OCI-M1 (cell line): ENCODE data around the gene CNOT3.

Source experiments
- DNase-seq: peaks from one replicate; lab custom pipeline; 2025; lab: John Stamatoyannopoulos, UW

Gene CNOT3

DNA sequence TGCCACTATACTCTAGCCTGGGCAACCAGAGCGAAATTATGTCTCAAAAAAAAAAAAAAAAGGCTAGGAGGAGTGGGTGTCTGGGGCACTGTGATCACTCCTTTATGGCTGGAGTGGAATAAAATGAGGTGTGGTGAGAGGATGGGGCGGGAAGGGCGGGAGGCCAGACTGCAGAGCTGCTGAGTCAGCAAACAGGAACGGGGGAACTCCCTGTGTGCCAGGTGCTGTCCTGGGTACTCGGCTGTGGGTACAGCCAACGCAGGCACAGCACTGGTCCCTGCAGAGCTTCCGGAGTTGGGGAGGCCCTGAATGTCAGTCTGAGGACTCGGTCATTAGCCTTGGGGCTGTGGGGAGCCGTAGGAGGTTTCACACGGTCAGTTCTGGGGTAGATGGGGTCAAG lies 16.3 kb upstream of the CNOT3 start:
- DNase-seq: no peak

DNA sequence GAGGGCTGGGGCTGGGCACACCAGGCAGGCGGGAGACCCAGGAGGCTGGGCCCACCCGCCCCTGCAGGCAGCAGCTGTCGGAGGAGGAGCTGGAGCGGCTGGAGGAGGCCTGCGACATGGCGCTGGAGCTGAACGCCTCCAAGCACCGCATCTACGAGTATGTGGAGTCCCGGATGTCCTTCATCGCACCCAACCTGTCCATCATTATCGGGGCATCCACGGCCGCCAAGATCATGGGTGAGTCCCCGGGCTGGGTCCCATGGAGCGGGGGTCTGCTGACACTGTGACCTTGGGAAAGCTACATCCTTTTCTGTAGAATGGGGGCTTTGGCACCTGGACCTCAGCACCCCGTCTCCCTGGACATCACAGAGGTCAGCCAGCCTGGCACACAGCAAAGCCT lies 13.9 kb upstream of the CNOT3 start:
- no peak for DNase-seq

DNA sequence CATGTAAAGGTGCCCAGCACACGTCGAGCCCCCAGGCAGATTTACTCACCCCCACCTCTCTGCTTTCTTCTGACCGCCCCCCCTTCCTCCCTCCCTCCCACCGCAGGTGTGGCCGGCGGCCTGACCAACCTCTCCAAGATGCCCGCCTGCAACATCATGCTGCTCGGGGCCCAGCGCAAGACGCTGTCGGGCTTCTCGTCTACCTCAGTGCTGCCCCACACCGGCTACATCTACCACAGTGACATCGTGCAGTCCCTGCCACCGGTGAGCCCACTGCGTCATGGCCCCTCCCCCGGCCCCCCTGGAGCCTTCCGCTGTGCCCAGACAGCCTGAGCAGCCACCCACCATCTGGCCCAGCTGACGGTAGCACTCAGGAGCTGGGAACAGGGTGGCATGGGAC lies 13.2 kb upstream of the CNOT3 start:
- DNase-seq: no peak

DNA sequence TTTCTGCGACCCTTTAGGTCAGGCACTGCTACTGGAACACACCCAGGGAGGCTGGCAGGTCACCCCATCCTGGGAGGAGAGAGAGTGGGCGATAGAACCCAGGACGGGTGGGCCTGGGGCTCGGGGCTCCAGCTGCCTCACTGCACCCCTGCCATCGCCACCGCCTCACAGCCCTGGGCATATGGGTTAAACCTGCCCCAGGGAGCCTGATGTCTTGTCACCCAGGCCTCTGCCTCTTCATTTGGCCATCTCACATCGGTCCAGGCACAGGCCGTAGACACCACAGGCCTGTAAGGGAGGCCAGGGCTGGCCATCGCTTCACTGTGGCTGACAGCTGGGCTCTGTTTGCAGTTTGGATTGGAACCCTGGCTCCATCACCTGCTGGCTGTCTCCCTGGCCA lies 11.8 kb upstream of the CNOT3 start:
- no peak for DNase-seq

DNA sequence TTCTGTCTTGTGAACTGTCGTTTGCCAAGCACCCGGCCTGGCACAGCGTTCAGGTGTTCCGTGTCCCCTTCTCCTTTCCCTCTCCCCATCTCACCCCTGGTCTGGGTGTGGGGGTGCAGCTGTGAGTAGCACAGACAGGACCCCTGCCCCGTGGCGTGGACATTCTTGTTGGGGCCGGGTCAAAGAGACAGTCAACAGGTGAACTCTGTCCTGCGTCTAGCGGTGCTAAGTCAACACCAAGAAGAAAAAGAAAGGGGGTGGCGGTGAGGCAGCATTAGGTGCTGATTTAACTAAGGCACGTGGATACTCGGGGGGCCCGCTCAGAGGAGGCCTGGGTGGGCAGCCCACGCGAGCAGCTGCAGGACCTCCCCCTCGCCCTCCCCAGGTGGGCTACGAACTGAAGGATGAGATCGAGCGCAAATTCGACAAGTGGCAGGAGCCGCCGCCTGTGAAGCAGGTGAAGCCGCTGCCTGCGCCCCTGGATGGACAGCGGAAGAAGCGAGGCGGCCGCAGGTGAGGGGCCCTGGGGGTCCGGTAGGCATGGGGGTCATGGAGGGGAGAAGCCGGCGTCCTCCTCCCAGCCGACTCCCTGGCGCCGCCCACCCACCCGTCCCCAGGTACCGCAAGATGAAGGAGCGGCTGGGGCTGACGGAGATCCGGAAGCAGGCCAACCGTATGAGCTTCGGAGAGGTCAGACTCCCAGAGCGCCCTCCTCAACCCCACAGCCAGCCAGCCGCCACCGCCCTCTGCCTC lies 9.7 kb upstream of the CNOT3 start:
- DNase-seq: no peak

DNA sequence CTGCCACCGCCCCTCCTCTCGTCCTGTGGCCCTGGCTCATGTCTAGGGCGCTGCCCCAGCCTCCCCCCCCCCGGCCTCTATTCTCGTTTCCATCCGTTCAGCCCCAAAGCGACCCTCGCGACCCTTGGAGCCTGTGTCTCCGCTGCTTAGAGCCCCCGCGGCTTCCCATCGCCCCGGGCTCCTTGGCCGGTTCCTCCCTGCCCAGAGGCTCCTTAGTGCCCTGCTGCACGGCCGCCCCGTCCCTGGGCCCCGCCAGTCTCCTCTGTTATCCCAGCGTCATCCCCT lies 9.2 kb upstream of the CNOT3 start:
- no peak for DNase-seq

DNA sequence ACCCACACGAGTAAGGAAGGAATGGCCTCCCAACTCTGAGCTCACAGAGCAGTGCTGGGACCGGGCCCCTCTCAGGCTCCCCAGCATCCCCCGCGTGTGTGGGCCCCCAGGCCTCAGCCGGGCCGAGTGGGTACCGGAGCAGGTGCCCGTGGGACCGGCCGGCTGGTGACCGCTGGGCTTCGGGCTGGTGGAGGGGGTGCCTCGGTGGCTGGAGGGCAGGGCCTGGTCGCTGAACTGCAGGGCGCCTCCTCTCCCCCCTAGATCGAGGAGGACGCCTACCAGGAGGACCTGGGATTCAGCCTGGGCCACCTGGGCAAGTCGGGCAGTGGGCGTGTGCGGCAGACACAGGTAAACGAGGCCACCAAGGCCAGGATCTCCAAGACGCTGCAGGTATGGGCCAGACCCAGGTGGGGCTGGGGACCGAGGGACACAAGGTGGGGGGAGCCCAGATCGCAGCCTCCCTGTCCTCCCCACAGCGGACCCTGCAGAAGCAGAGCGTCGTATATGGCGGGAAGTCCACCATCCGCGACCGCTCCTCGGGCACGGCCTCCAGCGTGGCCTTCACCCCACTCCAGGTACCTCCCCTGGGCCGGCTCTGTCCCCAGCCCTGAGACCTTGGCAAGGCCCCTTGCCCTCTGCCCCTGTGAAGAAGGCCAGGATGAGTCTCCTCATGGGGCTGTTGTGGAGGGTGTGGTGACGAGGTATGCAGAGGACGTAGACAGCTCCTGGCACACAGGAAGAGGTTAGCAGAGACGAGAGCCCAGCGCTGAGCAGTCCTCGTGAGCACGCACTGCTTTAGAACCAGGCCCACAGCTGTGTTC lies 8.6 kb upstream of the CNOT3 start:
- no peak for DNase-seq

DNA sequence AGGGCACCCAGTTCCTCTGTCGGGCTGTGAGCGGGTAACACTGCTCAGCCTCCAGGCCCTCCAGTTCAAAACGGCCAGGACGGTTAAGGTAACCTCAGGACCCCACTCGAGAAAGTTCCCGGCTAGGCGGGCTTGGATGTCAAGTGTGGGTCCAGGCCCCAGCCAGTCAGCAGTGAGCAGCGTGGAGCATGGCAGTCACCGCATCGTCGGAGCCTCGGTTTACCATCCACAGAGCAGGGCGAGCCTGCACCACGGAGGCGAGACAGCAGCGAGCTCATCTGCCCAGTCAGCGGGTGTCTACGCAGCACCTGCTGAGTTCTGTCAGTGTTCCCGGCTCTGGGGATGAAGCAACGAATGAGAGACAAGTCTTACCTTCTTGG lies 8.0 kb upstream of the CNOT3 start:
- no peak for DNase-seq

DNA sequence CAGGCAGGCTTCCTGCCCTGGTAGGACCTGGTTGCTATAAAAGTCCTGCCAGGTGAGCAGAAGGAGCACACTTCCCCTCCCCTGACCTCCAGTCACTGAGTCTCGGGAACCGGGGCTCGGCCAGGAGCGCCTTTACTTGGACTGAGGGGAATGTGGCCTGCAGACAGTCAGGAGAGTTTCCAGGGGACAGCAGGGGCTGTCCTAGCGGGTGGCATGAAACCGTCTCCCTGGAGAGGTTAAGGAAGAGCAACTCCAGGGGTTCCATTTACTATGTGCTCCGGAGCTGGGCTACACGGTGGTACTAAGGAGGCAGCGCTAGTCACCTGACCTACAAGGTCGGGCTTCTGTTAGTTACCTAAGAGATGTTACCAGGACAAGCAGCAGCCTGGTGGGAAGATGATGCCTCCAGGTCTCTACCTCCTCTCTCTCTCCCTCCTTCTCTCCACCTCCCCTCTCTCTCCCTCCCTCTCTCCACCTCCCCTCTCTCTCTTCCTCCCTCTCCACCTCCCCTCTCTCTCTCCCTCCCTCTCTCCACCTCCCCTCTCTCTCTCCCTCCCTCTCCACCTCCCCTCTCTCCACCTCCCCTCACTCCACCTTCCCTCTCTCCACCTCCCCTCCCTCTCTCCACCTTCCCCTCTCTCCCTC lies 4.1 kb upstream of the CNOT3 start:
- DNase-seq: peak; percentile 93

DNA sequence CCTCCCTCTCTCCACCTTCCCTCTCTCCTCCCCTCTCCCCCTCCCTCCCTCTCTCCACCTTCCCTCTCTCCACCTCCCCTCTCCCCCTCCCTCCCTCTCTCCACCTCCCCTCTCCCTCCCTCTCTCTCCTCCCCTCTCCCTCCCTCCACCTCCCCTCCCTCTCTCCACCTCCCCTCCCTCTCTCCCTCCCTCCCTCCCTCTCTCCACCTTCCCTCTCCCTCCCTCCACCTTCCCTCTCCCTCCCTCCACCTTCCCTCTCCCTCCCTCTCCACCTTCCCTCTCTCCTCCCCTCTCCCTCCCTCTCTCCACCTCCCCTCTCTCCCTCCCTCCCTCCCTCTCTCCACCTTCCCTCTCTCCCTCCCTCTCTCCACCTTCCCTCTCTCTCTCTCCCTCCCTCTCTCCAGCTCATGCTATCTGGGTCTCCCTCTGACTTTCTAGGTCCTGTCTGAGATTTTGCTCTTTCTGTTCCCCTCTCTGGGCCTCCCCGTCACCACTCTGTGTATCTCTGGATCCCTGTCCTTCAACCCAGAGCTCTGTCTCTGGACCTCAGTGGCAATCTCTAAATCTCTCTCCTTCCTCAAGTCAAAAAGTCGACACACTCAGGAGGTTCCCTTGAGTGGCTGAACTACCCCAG lies 3.5 kb upstream of the CNOT3 start:
- DNase-seq: no peak

DNA sequence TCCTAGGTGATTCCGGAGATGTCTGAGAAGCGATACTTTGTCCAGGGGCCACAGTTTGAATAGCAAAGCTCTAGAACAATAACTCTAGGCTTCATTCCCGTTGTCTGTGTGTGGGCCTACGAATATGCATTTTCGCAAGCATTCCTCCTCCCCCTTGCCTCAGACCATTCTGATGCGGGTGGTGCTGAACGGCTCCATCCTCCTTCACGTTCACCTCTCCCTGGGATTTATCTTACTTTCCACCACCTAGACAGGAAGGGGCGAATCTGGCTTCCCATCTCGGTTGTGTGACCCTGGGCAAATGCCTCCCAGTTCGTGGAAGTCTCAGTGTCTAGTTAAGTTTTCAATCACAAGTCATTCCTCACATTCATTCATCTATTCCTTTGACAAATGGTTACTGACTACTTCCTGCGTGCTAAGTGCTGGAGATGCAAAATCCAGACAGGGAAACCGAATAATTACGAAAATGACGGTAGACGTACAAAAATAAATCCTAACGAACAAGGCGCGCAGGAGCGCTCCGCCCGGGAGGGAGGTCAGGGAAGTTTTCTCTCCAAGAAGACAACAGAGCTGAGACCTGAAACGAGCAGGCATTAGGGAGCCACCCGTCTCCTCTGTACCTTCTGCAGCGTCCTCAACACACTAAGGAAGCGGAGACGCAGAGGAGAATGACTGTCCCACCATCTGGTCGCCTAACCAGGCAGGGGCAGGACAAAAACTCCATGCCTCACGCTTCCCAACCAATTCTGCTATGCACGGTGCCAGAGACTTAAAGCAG lies 1.3 kb upstream of the CNOT3 start:
- DNase-seq: no peak

DNA sequence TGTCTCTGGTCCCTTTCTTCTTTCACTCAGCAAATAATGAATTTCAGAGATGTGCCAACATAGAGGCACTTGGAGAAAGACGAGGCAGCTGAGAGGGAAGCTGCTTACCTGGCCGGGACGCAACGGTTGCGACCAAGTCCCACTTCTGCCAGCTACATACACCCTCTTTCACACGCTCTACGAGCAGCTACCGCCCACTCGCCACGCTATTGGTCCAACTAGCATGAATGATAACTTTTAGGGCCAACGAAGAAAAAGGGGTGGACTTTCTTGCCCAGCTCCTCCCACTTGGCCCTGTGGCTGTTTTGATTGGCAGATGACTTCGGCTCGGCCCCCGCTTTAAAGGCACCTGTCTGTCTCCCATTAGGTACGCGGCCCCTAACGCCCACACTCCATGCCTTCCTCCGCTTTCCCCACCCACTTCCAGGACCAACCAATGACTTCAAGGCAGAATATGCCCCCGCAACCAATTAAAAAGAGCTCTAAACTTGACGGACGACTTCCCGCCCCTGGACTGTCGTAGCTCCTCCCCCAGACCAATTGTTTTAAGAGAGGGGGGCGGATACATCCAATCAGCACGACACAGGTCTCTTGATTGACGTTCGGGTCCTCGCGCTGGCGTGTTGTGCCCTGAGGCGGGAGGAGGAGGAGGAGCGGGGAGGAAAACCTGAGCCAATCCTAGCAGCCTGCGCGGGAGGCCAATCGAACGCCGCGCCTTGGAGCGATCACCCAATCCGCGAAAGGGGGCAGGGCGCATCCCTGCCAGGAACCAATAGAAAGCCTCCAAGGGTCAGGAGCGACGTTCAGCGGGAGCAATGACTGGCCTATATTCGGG lies 481 bp upstream of the CNOT3 start:
- peak; percentile 100 for DNase-seq

DNA sequence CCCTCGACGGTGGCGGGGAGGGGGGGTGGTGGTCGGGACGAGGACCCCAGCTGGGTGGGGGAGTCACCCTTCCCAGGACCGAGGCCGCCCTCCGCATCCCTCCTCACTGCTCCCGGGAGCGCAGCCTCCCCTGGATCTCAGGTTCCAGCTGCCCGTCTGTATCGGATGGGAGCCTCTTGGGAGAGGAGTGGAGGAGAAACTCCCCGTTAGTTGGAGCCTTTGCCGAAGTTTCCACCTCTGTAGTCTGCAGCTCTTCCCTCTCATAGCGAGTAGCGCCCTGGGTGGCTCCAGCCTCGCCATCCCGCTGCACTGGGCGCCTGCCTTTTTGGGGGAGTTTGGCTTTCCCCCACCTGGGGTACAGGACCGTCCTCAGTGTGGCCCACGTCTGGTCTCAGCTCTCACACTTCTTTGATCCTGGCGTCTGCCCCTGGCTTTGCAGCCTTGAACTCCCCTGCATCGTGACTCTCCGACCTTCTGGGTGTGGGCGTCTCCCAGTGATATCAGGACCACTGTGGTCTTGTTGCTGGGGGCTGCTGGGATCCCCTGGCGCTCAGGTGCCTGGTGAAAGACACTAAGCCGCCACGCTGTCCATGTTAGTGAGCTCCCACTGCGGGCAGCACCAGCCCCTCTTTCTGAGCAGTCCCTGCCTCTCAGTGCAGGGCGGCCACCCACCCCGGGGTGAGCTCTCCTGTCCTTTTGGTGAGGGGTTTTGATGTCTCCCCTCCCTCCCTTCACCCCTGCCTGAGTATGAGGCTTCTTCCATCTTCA lies 1.1 kb downstream of the CNOT3 start:
- DNase-seq: no peak

DNA sequence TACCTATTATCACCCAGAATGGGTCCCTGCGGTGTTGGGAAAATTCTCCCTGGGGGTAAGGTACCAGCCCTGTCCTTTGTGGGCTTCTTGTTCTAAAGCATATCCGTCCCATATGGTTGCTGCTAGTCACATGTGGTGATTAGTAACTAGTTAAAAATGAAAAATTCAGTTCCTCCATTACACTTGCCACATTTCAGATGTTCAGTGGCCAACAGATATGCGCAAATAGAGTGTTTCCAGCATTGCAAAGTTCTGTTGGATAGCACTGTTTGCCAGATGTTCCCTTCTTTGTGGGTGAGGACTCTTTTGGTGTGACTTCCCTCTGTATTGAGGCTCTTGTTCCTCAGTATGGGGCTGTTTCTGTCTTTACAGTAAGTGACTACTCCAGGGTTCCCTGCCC lies 3.8 kb downstream of the CNOT3 start:
- no peak for DNase-seq

DNA sequence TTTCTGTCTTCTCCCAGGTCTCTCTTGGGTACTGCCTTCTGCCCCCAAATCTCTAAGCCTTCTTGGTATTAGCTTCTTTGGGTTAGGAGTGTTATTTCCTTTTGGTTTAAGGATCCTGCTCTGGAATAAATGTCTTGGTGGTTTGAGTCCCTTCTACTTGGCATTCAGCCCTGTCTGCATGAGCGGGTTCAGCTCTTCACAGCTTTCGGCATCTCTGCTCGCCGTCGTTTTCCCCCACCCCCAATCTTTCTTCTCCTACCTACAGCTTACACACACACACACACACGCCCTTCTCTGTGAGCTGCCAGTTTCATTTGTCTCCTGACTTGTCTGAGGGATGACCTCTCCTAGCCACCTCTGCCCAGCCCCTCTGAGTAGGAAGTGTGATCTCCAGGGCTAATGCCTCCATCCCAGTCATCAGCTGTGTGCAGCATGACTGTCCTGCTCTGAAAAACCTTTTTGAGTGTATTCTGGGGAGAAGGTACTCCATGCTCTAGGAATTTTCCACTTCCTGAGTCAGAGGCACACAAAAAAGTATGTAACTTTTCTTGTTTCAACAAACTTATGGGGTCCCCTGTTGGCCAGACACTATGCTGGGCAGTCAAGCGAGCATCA lies 4.7 kb downstream of the CNOT3 start:
- DNase-seq: no peak

DNA sequence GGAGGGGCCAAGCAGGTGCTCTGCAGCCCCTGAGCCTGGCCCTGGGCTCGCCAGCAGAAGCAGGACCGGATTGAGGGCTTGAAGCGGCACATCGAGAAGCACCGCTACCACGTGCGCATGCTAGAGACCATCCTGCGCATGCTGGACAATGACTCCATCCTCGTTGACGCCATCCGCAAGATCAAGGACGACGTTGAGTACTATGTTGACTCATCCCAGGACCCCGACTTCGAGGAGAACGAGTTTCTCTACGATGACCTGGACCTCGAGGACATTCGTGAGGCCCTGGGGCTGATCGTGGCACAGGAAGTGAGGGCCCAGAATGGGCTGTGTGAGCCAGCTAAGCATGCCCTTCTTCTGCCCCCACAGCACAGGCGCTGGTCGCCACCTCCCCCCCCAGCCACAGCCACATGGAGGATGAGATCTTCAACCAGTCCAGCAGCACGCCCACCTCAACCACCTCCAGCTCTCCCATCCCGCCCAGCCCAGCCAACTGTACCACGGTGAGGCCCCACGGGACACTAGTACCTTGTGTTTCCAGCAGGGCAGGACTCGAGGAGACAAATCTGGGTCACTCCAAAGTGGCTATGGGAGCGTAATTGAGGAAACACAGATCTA lies 8.1 kb downstream of the CNOT3 start:
- DNase-seq: no peak

DNA sequence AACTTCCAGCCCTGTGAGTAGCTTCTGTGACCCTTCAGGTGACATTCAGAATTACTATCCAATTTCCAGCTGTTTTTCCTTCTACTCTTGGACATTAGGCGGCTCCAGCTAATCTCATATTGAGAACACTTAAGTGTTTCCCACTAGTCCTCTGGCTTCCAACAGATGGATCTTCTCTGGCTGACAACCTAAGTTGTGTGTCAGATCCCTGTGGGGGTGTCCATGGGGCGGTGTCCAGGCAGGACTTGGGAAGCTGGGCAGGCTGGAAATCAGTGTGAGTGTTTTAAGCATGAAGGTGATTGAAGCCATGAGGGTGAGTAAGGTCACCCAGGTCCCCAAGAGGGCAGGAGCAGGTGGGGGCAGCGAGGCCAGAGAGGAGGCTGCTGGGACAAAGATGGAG lies 10.1 kb downstream of the CNOT3 start:
- DNase-seq: no peak

DNA sequence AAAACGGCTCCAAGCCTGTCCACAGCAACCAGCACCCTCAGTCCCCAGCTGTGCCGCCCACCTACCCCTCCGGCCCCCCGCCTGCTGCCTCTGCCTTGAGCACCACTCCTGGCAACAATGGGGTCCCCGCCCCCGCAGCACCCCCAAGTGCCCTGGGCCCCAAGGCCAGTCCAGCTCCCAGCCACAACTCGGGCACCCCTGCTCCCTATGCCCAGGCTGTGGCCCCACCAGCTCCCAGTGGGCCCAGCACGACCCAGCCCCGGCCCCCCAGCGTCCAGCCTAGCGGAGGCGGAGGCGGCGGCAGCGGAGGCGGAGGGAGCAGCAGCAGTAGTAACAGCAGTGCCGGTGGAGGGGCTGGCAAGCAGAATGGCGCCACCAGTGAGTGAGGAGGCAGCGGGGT lies 10.6 kb downstream of the CNOT3 start:
- no peak for DNase-seq

DNA sequence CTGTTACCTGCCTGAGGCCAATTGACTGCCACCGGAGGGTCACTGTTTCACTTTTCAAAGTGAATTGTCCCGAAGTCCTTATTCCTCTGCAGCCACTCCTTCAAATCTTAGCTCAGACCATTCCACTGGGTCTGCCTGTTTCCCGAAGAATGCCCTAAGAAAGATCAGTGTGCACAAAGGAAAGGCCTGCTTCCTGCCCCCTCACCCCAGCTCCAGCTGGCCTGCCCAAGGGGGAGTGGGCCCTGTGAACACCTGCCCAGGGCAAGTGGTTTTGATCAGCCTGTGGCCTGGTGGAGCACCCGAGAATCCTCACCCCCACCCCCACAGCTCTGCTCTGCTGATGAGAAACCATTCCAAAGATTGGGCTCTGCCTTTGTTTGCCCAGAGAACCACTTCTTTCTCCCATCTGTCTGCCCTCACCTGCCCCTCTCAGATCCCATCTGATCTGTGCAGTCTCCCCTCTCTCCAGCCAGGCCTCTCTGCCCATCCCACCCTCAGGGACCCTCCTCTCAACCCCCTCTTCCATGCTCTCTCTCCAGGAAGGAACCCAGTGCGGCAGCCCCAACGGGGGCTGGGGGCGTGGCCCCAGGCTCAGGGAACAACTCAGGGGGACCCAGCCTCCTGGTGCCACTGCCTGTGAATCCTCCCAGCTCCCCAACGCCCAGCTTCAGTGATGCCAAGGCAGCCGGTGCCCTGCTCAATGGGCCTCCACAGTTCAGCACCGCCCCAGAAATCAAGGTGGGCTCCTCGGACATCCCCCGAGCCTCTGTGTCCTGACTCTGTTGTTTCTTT lies 11.7 kb downstream of the CNOT3 start:
- no peak for DNase-seq
